Measurements from ENCODE around the gene GAPDHS. TPM values are rescaled to one million over a fixed set of nuclear protein-coding genes. Genes with fewer than 3 reads are reported as not detected.

Gene GAPDHS
- total RNA-seq: not detected

GRCh38 chr19:35533201-35533821 lies at the start of gene GAPDHS:
Gene GAPDHS, plus strand, starts transcription at chr19:35533456. Its CDS starts 72 bp downstream, at chr19:35533528.

GRCh38 chr19:35490364-35490763 lies 42.9 kb upstream of the GAPDHS start, which contains the start of gene KRTDAP:
Gene KRTDAP, minus strand, starts transcription at chr19:35490464. Its CDS starts 22 bp downstream, at chr19:35490442.

GRCh38 chr19:35513628-35514281 lies 19.5 kb upstream of the GAPDHS start, which contains the start of gene DMKN:
Gene DMKN, minus strand, starts transcription at chr19:35513649. Its CDS starts 174 bp downstream, at chr19:35513475.

GRCh38 chr19:35528218-35529038 lies 4.8 kb upstream of the GAPDHS start, which contains the start of gene SBSN:
Gene SBSN, minus strand, starts transcription at chr19:35528311. Its CDS starts 30 bp downstream, at chr19:35528281.

GRCh38 chr19:35545001-35545854 lies 12.0 kb downstream of the GAPDHS start, which contains the start of gene TMEM147:
Gene TMEM147, plus strand, starts transcription at chr19:35545626. Its CDS starts 114 bp downstream, at chr19:35545740.

GRCh38 chr19:35563207-35563829 lies 30.1 kb downstream of the GAPDHS start, which contains the start of gene ATP4A:
Gene ATP4A, minus strand, starts transcription at chr19:35563658. Its CDS starts 29 bp downstream, at chr19:35563629.

GRCh38 chr19:35585848-35586247 lies 52.6 kb downstream of the GAPDHS start, which contains the start of gene PMIS2:
Gene PMIS2, plus strand, starts transcription at chr19:35586173. Its CDS starts 87 bp downstream, at chr19:35586260.

Other genes with a start within 250 kb of the GAPDHS start
- under 1 TPM in 1 of 2 experiments, not detected in 1; 0.14 TPM for gene MAG, start 241.3 kb upstream of the GAPDHS start, total RNA-seq
- gene CD22, start 204.3 kb upstream of the GAPDHS start, total RNA-seq: under 1 TPM; 0.24 to 0.50 TPM
- not detected for gene FFAR1, start 185.6 kb upstream of the GAPDHS start, total RNA-seq
- gene FFAR3, start 175.0 kb upstream of the GAPDHS start, total RNA-seq: not detected
- not detected for gene GPR42, start 162.4 kb upstream of the GAPDHS start, total RNA-seq
- not detected for gene FFAR2, start 85.2 kb upstream of the GAPDHS start, total RNA-seq
- not detected for gene KRTDAP, start 43.0 kb upstream of the GAPDHS start, total RNA-seq
- gene DMKN, start 19.8 kb upstream of the GAPDHS start, total RNA-seq: not detected
- gene SBSN, start 5.1 kb upstream of the GAPDHS start, total RNA-seq: not detected
- 10 to 100 TPM; 46.0 to 46.8 TPM for gene TMEM147, start 12.2 kb downstream of the GAPDHS start, total RNA-seq
- not detected for gene ATP4A, start 30.2 kb downstream of the GAPDHS start, total RNA-seq
- not detected for gene PMIS2, start 52.7 kb downstream of the GAPDHS start, total RNA-seq
- 10 to 100 TPM; 41.8 to 48.0 TPM for gene HAUS5, start 79.3 kb downstream of the GAPDHS start, total RNA-seq
- 10 to 100 TPM; 86.6 to 89.2 TPM for gene RBM42, start 95.6 kb downstream of the GAPDHS start, total RNA-seq
- 1 to 10 TPM; 1.0 to 1.2 TPM for gene ETV2, start 108.3 kb downstream of the GAPDHS start, total RNA-seq
- 100 to 1,000 TPM; 440 to 457 TPM for gene COX6B1, start 114.9 kb downstream of the GAPDHS start, total RNA-seq
- 1 to 10 TPM; 1.4 to 1.6 TPM for gene UPK1A, start 133.1 kb downstream of the GAPDHS start, total RNA-seq
- 10 to 100 TPM; 15.2 to 16.2 TPM for gene ZBTB32, start 171.1 kb downstream of the GAPDHS start, total RNA-seq
- gene KMT2B, start 184.5 kb downstream of the GAPDHS start, total RNA-seq: 10 to 100 TPM; 57.3 to 59.9 TPM
- gene IGFLR1, start 209.0 kb downstream of the GAPDHS start, total RNA-seq: 10 to 100 TPM; 60.3 to 60.9 TPM
- gene U2AF1L4, start 212.0 kb downstream of the GAPDHS start, total RNA-seq: 10 to 100 TPM; 40.0 to 42.6 TPM
- gene PSENEN, start 212.2 kb downstream of the GAPDHS start, total RNA-seq: 10 to 100 TPM; 43.7 to 44.7 TPM
- gene LIN37, start 215.1 kb downstream of the GAPDHS start, total RNA-seq: 10 to 100 TPM; 10.6 to 13.0 TPM
- not detected for gene HSPB6, start 223.6 kb downstream of the GAPDHS start, total RNA-seq
- 10 to 100 TPM; 50.4 to 51.2 TPM for gene PROSER3, start 224.7 kb downstream of the GAPDHS start, total RNA-seq
- gene ARHGAP33, start 242.1 kb downstream of the GAPDHS start, total RNA-seq: 10 to 100 TPM; 57.0 to 75.7 TPM

All from activated naive CD4-positive, alpha-beta T cell treated with anti-CD3 and anti-CD28 coated beads, Interleukin-2, amount 10 ng/mL, durations not matched to agents 5 hours and 36 hours (primary cell).